ENCODE results near the gene CAMTA1.

- TF ChIP-seq CTCF (IDR thresholded peaks at IDR 0.05; ENCODE audit: poor library complexity, severe bottlenecking) (no peak), TAF1 (IDR thresholded peaks at IDR 0.05; ENCODE audit: low read depth) (no peak), EZH2 (IDR thresholded peaks at IDR 0.05; ENCODE audit: borderline replicate concordance, insufficient read depth, low read length, poor library complexity, severe bottlenecking) (no peak), RAD21 (conservative IDR thresholded peaks at IDR 0.05) (no peak)
Measured at GRCh38 chr1:7501723-7502603, 716.7 kb downstream of the CAMTA1 start.

Data from neural cell (in vitro differentiated cells).